HepG2 (cell line): ENCODE measurements around the gene PTK7. TPM values are rescaled to one million over a fixed set of nuclear protein-coding genes. Genes with fewer than 3 reads are reported as not detected.

ENCODE experiments used
- ATF1 ChIP-seq: IDR thresholded peaks from 2 replicates; pipeline ENCODE4 v1.6.1; 2016; ENCODE audit warnings: mild to moderate bottlenecking, control low read depth
- BRD4 ChIP-seq: sonication (generic); formaldehyde crosslinking; IDR thresholded peaks from 2 replicates; pipeline ENCODE4 v1.4.0; 2020; ENCODE audit warnings: missing genetic modification reagents
- CC2D1A ChIP-seq: sonication (generic); formaldehyde crosslinking; IDR thresholded peaks from 2 replicates; pipeline ENCODE4 v1.8.1; 2023; ENCODE audit warnings: mild to moderate bottlenecking, missing genetic modification reagents
- CREB1 ChIP-seq, 2 experiments: fragments of 450-650 bp in 1 of 2; IDR thresholded peaks; 2 replicates each; pipeline ENCODE4 v1.6.1; 2016 to 2017; ENCODE audit warnings: control low read depth in 1 of 2, mild to moderate bottlenecking in 1 of 2, missing compliant biosample characterization in 1 of 2, missing genetic modification characterization in 1 of 2
- DPF2 ChIP-seq: sonication (generic); formaldehyde crosslinking; IDR thresholded peaks from 2 replicates; pipeline ENCODE4 v1.4.0; 2020; ENCODE audit warnings: mild to moderate bottlenecking, low read depth, missing genetic modification reagents, borderline replicate concordance
- FOXM1 ChIP-seq: sonication (generic); formaldehyde crosslinking; IDR thresholded peaks from 2 replicates; pipeline ENCODE4 v1.5.0; 2020; ENCODE audit warnings: missing genetic modification reagents
- GATAD1 ChIP-seq: IDR thresholded peaks from 2 replicates; pipeline ENCODE4 v1.6.1; 2016; ENCODE audit warnings: missing genetic modification reagents, missing compliant biosample characterization
- HNRNPK ChIP-seq: fragments of 200-400 bp; formaldehyde crosslinking; IDR thresholded peaks from 2 replicates; pipeline ENCODE4 v1.6.1; 2018; ENCODE audit warnings: low read length, low read depth, moderate library complexity, mild to moderate bottlenecking; ENCODE audit not compliant: poor library complexity, severe bottlenecking
- HNRNPLL ChIP-seq: fragments of 200-400 bp; formaldehyde crosslinking; IDR thresholded peaks from 2 replicates; pipeline ENCODE4 v1.6.1; 2017; ENCODE audit warnings: mild to moderate bottlenecking, low read depth, low read length; ENCODE audit not compliant: poor library complexity, severe bottlenecking
- MAZ ChIP-seq, 2 experiments: sonication (generic) in 1 of 2; formaldehyde crosslinking in 1 of 2; IDR thresholded peaks; 2 replicates each; pipeline versions ENCODE4 v1.5.0 to v1.6.1; 2012 to 2020; ENCODE audit warnings: low read depth in 2 of 2, mild to moderate bottlenecking in 2 of 2, borderline replicate concordance in 1 of 2, improper control_type of control experiment in 1 of 2, low read length in 1 of 2, missing genetic modification reagents in 1 of 2, moderate library complexity in 1 of 2
- MEIS2 ChIP-seq: sonication (generic); formaldehyde crosslinking; IDR thresholded peaks from 2 replicates; pipeline ENCODE4 v1.9.0; 2021; ENCODE audit warnings: mild to moderate bottlenecking, missing genetic modification reagents
- MTF2 ChIP-seq: sonication (generic); formaldehyde crosslinking; IDR thresholded peaks from 2 replicates; pipeline ENCODE4 v1.5.0; 2020; ENCODE audit warnings: missing genetic modification reagents, borderline replicate concordance
- NFKB2 ChIP-seq: sonication (generic); formaldehyde crosslinking; IDR thresholded peaks from 2 replicates; pipeline ENCODE4 v1.4.0; 2020; ENCODE audit warnings: missing genetic modification reagents, borderline replicate concordance
- PTBP1 ChIP-seq: fragments of 200-400 bp; formaldehyde crosslinking; IDR thresholded peaks from 2 replicates; pipeline ENCODE4 v1.6.1; 2018; ENCODE audit warnings: low read length, low read depth; ENCODE audit not compliant: poor library complexity, severe bottlenecking
- RXRB ChIP-seq: IDR thresholded peaks from 2 replicates; pipeline ENCODE4 v1.6.1; 2016; ENCODE audit warnings: borderline replicate concordance, missing genetic modification reagents, missing compliant biosample characterization
- SIN3A ChIP-seq: IDR thresholded peaks from 2 replicates; pipeline ENCODE4 v1.6.1; 2011; ENCODE audit warnings: low read depth, mild to moderate bottlenecking, control low read depth, low read length, borderline replicate concordance
- SYNCRIP ChIP-seq: fragments of 200-400 bp; formaldehyde crosslinking; IDR thresholded peaks from 2 replicates; pipeline ENCODE4 v1.6.1; 2018; ENCODE audit warnings: mild to moderate bottlenecking, low read depth, low read length; ENCODE audit not compliant: insufficient read depth
- ZBTB20 ChIP-seq: sonication (generic); formaldehyde crosslinking; IDR thresholded peaks from 2 replicates; pipeline ENCODE4 v1.8.1; 2023; ENCODE audit warnings: missing genetic modification reagents, low read depth, mild to moderate bottlenecking, borderline replicate concordance
- ZIK1 ChIP-seq: sonication (generic); formaldehyde crosslinking; IDR thresholded peaks from 2 replicates; pipeline ENCODE4 v1.5.0; 2020; ENCODE audit warnings: mild to moderate bottlenecking, low read depth, missing genetic modification reagents, borderline replicate concordance
- ZNF292 ChIP-seq: sonication (generic); formaldehyde crosslinking; IDR thresholded peaks from 2 replicates; pipeline ENCODE4 v1.8.1; 2022; ENCODE audit warnings: mild to moderate bottlenecking, low read depth, missing genetic modification reagents, borderline replicate concordance
- ZNF546 ChIP-seq: sonication (generic); formaldehyde crosslinking; conservative IDR thresholded peaks from 2 replicates; pipeline ENCODE4 v1.8.1; 2023; ENCODE audit warnings: mild to moderate bottlenecking, missing genetic modification reagents
- ZNF768 ChIP-seq: sonication (generic); formaldehyde crosslinking; IDR thresholded peaks from 2 replicates; pipeline ENCODE4 v1.4.0; 2020; ENCODE audit warnings: missing genetic modification reagents
- polyA plus RNA-seq, 8 experiments: library from polyadenylated mRNA; depleted of rRNA in 3 of 8; stranded (reverse) in 7 of 8; unstranded in 1 of 8; fragments of >200 nt; fragmentation: Illumina TruSeq in 4 of 8; extraction: Trizol in 4 of 8; gene quantifications; 2 replicates each; pipeline versions ENCODE4 v1.2.1 to v1.2.3, GENCODE V29; 2011 to 2016; ENCODE audit warnings: low read depth in 4 of 8, missing spikeins in 1 of 8, mixed read lengths in 1 of 8; ENCODE audit not compliant: insufficient read depth in 1 of 8
- total RNA-seq, 5 experiments: library from RNA; depleted of rRNA; stranded (reverse); fragments of >200 nt; fragmentation: Illumina TruSeq; extraction: Trizol; gene quantifications; 2 replicates each; pipeline ENCODE4 v1.2.3, GENCODE V29; 2016; ENCODE audit warnings: low read depth in 1 of 5
- TF ChIP-seq, protein P1 (sequence below): IDR thresholded peaks from 2 replicates; pipeline ENCODE4 v1.6.1; 2018; ENCODE audit warnings: missing genetic modification reagents
- TF ChIP-seq, protein P2 (sequence below): sonication (generic); formaldehyde crosslinking; IDR thresholded peaks from 2 replicates; pipeline ENCODE4 v1.4.0; 2020; ENCODE audit warnings: low read depth, mild to moderate bottlenecking, missing genetic modification reagents
- TF ChIP-seq, protein P3 (sequence below): sonication (generic); formaldehyde crosslinking; IDR thresholded peaks from 2 replicates; pipeline ENCODE4 v1.5.0; 2020; ENCODE audit warnings: missing genetic modification reagents

The PTK7 gene
- total and polyA plus RNA-seq, 2 of the 13 experiments (the other 11 are each of a cell fraction or from before 2014, with no cell fraction given), result 98.5 to 99.8 TPM

DNA sequence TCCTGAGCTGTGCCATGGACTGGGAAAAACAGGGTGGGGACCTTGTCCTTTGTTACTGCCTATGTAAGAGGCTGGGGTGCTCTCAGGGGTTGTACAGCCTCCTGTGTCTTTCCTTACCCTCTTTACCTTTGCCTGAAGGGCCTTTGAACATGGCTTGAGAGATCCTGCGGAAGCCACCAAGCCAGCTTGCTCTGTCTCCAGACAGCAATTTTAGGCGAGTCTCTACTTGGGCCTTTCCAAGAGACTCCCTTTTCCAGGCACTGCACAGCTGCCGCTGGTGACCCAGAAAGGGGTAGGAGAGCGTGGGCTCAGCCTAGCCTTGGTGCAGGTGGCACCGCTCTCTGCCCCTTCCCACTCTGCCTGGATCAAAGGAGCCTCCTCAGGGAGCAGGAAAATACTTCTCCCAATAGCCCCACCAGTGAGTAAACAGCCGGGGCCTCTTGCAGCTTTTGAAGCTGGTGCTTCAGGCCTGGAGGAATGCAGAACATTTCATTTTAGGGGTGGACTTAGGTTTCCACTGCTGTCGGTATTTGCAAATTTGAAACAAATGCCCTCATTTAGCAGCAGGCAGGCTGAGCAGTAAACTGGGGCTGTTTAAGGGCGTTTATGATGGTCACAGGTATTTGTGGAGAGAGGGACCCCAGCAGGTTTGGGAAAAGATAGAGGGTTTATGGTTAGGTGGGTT is 13.9 kb downstream of the PTK7 start (continued):
- TF ChIP-seq DPF2 (CRISPR knock-in tag) (peak; percentile 77; the same call in 1 of the 2 replicates), PTBP1 (no peak), HNRNPK (no peak), ATF1 (CRISPR knock-in tag) (0 out of 2 replicates have a peak, but pooled peaks have one; percentile 39), BRD4 (CRISPR knock-in tag) (no peak; the same call in 1 of the 2 replicates), MTF2 (CRISPR knock-in tag) (no peak), SIN3A (no peak), ZNF768 (CRISPR knock-in tag) (peak; percentile 26; the same call in 1 of the 2 replicates), HNRNPLL (no peak), NFKB2 (CRISPR knock-in tag) (0 out of 2 replicates have a peak, but pooled peaks have one; percentile 31), MEIS2 (no peak), ZIK1 (CRISPR knock-in tag) (no peak), ZNF292 (CRISPR knock-in tag) (no peak; the same call in 1 of the 2 replicates), SYNCRIP (no peak), CC2D1A (no peak), ZNF546 (CRISPR knock-in tag) (0 out of 2 replicates have a peak, but pooled peaks have one; percentile 31), GATAD1 (CRISPR knock-in tag) (peak; percentile 53; the same call in 1 of the 2 replicates), RXRB (CRISPR knock-in tag) (peak; percentile 61), ZBTB20 (0 out of 2 replicates have a peak, but pooled peaks have one; percentile 34), FOXM1 (no peak), MAZ (IDR thresholded peaks at IDR 0.05; ENCODE audit: borderline replicate concordance, low read depth, low read length) (no peak; the same call in 1 of the 2 replicates), MAZ (CRISPR knock-in tag; IDR thresholded peaks at IDR 0.05; ENCODE audit: low read depth) (peak; percentile 81), CREB1 (IDR thresholded peaks at IDR 0.05) (no peak), CREB1 (CRISPR knock-in tag; IDR thresholded peaks at IDR 0.05) (0 out of 2 replicates have a peak, but pooled peaks have one; percentile 54)
- TF ChIP-seq, protein P1, sequence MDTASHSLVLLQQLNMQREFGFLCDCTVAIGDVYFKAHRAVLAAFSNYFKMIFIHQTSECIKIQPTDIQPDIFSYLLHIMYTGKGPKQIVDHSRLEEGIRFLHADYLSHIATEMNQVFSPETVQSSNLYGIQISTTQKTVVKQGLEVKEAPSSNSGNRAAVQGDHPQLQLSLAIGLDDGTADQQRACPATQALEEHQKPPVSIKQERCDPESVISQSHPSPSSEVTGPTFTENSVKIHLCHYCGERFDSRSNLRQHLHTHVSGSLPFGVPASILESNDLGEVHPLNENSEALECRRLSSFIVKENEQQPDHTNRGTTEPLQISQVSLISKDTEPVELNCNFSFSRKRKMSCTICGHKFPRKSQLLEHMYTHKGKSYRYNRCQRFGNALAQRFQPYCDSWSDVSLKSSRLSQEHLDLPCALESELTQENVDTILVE (CRISPR knock-in tag), result peak; percentile 61; the same call in 1 of the 2 replicates
- TF ChIP-seq, protein P2, sequence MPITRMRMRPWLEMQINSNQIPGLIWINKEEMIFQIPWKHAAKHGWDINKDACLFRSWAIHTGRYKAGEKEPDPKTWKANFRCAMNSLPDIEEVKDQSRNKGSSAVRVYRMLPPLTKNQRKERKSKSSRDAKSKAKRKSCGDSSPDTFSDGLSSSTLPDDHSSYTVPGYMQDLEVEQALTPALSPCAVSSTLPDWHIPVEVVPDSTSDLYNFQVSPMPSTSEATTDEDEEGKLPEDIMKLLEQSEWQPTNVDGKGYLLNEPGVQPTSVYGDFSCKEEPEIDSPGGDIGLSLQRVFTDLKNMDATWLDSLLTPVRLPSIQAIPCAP (CRISPR knock-in tag), result no peak
- TF ChIP-seq, protein P3, sequence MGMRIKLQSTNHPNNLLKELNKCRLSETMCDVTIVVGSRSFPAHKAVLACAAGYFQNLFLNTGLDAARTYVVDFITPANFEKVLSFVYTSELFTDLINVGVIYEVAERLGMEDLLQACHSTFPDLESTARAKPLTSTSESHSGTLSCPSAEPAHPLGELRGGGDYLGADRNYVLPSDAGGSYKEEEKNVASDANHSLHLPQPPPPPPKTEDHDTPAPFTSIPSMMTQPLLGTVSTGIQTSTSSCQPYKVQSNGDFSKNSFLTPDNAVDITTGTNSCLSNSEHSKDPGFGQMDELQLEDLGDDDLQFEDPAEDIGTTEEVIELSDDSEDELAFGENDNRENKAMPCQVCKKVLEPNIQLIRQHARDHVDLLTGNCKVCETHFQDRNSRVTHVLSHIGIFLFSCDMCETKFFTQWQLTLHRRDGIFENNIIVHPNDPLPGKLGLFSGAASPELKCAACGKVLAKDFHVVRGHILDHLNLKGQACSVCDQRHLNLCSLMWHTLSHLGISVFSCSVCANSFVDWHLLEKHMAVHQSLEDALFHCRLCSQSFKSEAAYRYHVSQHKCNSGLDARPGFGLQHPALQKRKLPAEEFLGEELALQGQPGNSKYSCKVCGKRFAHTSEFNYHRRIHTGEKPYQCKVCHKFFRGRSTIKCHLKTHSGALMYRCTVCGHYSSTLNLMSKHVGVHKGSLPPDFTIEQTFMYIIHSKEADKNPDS (CRISPR knock-in tag), result peak; percentile 90; the same call in 1 of the 2 replicates
